Measurements from ENCODE around the gene CD33.

DNA sequence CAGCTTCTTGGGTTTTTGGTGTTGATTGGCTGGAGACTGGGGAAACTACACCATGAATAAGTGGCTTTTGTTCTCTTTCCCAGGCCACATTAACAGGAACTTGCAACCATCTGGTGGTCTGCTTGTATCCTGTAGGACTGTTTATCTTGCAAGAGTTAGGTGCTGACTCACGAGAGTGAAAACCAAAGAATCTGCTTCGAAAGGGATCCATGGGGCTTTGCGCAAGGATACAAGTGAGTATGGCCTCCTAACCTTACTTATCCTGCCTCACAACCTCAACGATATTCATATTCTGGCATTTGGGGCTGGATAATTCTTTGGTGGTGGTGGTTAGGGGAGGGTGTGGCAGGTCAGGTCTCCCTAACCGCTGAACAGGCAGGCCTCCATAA is 21.3 kb downstream of the CD33 start:
- TF ChIP-seq CTCF (IDR thresholded peaks at IDR 0.05 in 8 of 11, conservative IDR thresholded peaks at IDR 0.05 in 3 of 11) (no peak), POLR2A (IDR thresholded peaks at IDR 0.05) (no peak), POLR2AphosphoS5 (IDR thresholded peaks at IDR 0.05) (peak in 1 of 3 donors; percentile 59)
